OCI-LY7 (cell line): ENCODE results near the gene FAT4. TPM values are rescaled to one million over a fixed set of nuclear protein-coding genes. Genes with fewer than 3 reads are reported as not detected.

ENCODE experiments used
- BruUV-seq: library from RNA; stranded (reverse); fragments of 400-500 nt; replicated peaks from 2 replicates; lab custom pipeline; 2021; lab: Mats Ljungman, UMichigan
- CTCF ChIA-PET: fragments of 300-600 bp; sonication (Branson Sonifier 250); formaldehyde crosslinking; loops from one replicate; lab custom pipeline; 2022; ENCODE audit warnings: antibody characterized with exemption; ENCODE audit not compliant: unreplicated experiment; lab: Charles Lee
- POLR2A ChIA-PET: fragments of 300-600 bp; sonication (Branson Sonifier 250); formaldehyde crosslinking; loops from one replicate; lab custom pipeline; 2022; ENCODE audit warnings: antibody characterized with exemption; lab: Charles Lee
- DNase-seq: peaks from one replicate; pipeline ENCODE4 v3.0.0-alpha.2; 2015; ENCODE audit warnings: low spot score
- H2AFZ ChIP-seq: fragments of 200-600 bp; sonication (generic), shearing (Covaris generic); 2 replicates; pipeline ENCODE4 v1.6.1; 2014; ENCODE audit warnings: mild to moderate bottlenecking, antibody characterized with exemption, low read length, moderate library complexity
- H3K27ac ChIP-seq: fragments of 200-600 bp; sonication (generic); 2 replicates; pipeline ENCODE4 v1.5.1; 2014; ENCODE audit warnings: mixed run types, low read depth, mild to moderate bottlenecking, moderate library complexity, low read length, inconsistent platforms; ENCODE audit not compliant: poor library complexity, severe bottlenecking
- H3K36me3 ChIP-seq: fragments of 200-600 bp; sonication (generic); 2 replicates; pipeline ENCODE4 v1.6.1; 2014; ENCODE audit warnings: mild to moderate bottlenecking, antibody characterized with exemption, low read length, moderate library complexity, mixed read lengths; ENCODE audit not compliant: insufficient read depth
- H3K4me1 ChIP-seq: fragments of 200-600 bp; sonication (generic); 2 replicates; pipeline ENCODE4 v1.5.1; 2014; ENCODE audit warnings: mild to moderate bottlenecking, low read length; ENCODE audit not compliant: insufficient read depth, poor library complexity, severe bottlenecking
- H3K4me2 ChIP-seq: fragments of 200-600 bp; sonication (generic); 2 replicates; pipeline ENCODE4 v1.6.1; 2014; ENCODE audit warnings: mild to moderate bottlenecking, low read length
- H3K4me3 ChIP-seq: fragments of 200-600 bp; sonication (generic); 2 replicates; pipeline ENCODE4 v1.5.1; 2014; ENCODE audit warnings: mild to moderate bottlenecking, low read depth, low read length; ENCODE audit not compliant: poor library complexity, severe bottlenecking
- H3K79me2 ChIP-seq: fragments of 200-600 bp; sonication (generic); 2 replicates; pipeline ENCODE4 v1.6.1; 2016; ENCODE audit warnings: low read depth, mild to moderate bottlenecking, low read length, moderate library complexity, mixed read lengths; ENCODE audit not compliant: insufficient read depth
- H3K9me2 ChIP-seq: fragments of 200-600 bp; sonication (generic); 2 replicates; pipeline ENCODE4 v1.6.1; 2016; ENCODE audit warnings: mild to moderate bottlenecking, low read length, mixed read lengths; ENCODE audit not compliant: insufficient read depth
- H3K9me3 ChIP-seq: fragments of 200-600 bp; sonication (generic); 2 replicates; pipeline ENCODE4 v1.6.1; 2014; ENCODE audit warnings: mild to moderate bottlenecking, mixed run types, low read length, mixed read lengths
- H4K20me1 ChIP-seq: fragments of 200-600 bp; sonication (generic); 2 replicates; pipeline ENCODE4 v1.6.1; 2014; ENCODE audit warnings: mild to moderate bottlenecking, antibody characterized with exemption, low read length, moderate library complexity, mixed read lengths; ENCODE audit not compliant: insufficient read depth
- EZH2phosphoT487 ChIP-seq: fragments of 200-600 bp; sonication (generic); IDR thresholded peaks from 2 replicates; pipeline ENCODE4 v1.6.1; 2018; ENCODE audit warnings: low read depth, borderline replicate concordance, mild to moderate bottlenecking, mixed run types, antibody characterized with exemption, low read length, moderate library complexity, mixed read lengths
- intact Hi-C: fragments of 100-400 bp; cut with micrococcal nuclease; formaldehyde crosslinking; loops from one replicate; pipeline ENCODE4 v1.10.0; 2022; ENCODE audit not compliant: unreplicated experiment
- total RNA-seq, 2 experiments: library from RNA; depleted of rRNA in 1 of 2; stranded (reverse); fragments of >200 nt in 1 of 2; shearing (Covaris generic) in 1 of 2; gene quantifications; 2 replicates each; pipeline ENCODE4 v1.2.3, GENCODE V29; 2014 to 2022
- TF ChIP-seq, protein P1 (sequence below): fragments of 200-600 bp; sonication (generic); conservative IDR thresholded peaks from 2 replicates; pipeline ENCODE4 v1.5.1; 2014; ENCODE audit warnings: mild to moderate bottlenecking, antibody characterized with exemption, low read length, moderate library complexity, mixed read lengths

The FAT4 gene
- total RNA-seq, 2 experiments from 2014 or later, result not detected

DNA sequence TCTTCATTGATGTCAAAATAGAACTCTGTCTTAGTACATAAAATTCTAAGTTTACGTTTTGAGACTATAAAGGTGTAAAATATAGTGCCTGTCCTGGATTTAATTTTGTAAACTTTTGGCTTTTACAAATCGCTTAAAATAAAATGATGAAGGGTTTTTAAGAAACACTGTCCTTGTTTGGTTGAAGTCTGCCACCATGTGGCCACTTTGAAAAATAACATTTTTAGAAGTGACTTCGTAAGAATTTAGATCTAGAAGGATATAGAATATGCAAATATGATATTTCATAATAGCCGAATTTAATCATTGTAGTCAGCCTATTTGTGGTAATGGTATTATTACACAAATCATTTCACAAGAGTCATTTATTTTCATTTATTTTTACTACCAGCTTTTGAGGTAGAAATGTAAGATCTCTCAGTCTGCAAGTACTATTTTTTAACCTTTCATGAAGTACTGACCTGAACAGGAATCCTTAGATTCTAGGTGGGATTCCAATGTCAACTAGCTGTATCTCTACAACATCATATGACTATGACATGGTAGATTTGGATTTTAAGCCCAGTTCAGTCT lies 31.0 kb upstream of the FAT4 start:
- no peaks in the 10 kb centered on the region for H4K20me1 ChIP-seq
- intact Hi-C loops, result loop anchor here (5.0 kb wide), 1 partner anchor 951 kb away; no protein-coding TSS in a partner anchor
- BruUV-seq, result no TSS peak

DNA sequence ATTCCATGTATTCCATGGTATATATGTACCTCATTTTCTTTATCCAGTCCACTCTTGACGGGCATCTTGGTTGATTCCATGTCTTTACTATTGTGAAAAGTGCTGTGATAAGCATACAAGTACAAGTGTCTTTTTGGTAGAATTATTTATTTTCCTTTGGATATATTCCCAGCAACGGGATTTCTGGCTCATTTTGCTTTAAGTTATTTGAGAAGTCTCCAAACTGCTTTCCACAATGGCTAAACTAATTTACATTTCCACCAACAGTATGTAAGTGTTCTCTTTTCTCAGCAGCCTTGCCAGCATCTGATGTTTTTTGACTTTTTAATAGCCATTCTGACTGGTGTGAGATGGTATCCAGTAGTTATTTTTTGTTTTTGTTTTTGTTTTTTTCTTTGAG lies 17.6 kb upstream of the FAT4 start:
- Histone ChIP-seq H3K9me3 (no peaks in the 10 kb centered on the region), H3K36me3 (no peaks in the 10 kb centered on the region), H3K27ac (no peak overlapping the region), H3K9me2 (no peaks in the 10 kb centered on the region), H3K4me2 (no peak overlapping the region), H3K4me3 (no peak overlapping the region), H4K20me1 (no peaks in the 10 kb centered on the region), H3K79me2 (no peaks in the 10 kb centered on the region), H2AFZ (no peak overlapping the region), H3K4me1 (no peaks in the 10 kb centered on the region)
- intact Hi-C loops, result no loop called here
- TF ChIP-seq, protein P1, sequence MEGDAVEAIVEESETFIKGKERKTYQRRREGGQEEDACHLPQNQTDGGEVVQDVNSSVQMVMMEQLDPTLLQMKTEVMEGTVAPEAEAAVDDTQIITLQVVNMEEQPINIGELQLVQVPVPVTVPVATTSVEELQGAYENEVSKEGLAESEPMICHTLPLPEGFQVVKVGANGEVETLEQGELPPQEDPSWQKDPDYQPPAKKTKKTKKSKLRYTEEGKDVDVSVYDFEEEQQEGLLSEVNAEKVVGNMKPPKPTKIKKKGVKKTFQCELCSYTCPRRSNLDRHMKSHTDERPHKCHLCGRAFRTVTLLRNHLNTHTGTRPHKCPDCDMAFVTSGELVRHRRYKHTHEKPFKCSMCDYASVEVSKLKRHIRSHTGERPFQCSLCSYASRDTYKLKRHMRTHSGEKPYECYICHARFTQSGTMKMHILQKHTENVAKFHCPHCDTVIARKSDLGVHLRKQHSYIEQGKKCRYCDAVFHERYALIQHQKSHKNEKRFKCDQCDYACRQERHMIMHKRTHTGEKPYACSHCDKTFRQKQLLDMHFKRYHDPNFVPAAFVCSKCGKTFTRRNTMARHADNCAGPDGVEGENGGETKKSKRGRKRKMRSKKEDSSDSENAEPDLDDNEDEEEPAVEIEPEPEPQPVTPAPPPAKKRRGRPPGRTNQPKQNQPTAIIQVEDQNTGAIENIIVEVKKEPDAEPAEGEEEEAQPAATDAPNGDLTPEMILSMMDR, result no peak
- no peak for TF ChIP-seq EZH2phosphoT487
- ChIA-PET POLR2A (no interaction called here), CTCF (no interaction called here)
- no TSS peak for BruUV-seq
- DNase-seq, result no peak

More for the DNA sequence above, 31.0 kb upstream of the FAT4 start:
- ChIA-PET POLR2A (interaction anchor here (0.6 to 1.2 kb wide), 3 partner anchors 29 to 529 kb away, joined by 3 read pairs; no protein-coding TSS in a partner anchor), CTCF (no interaction called here)
- no peak overlapping the region for H3K4me2 ChIP-seq
- TF ChIP-seq EZH2phosphoT487, result no peak
- TF ChIP-seq, protein P1, result peak; percentile 85
- no peak overlapping the region for H3K4me3 ChIP-seq
- H3K36me3 ChIP-seq, result no peaks in the 10 kb centered on the region
- no peaks in the 10 kb centered on the region for H3K9me3 ChIP-seq
- peak; percentile 25 for DNase-seq
- H2AFZ ChIP-seq, result no peak overlapping the region
- no peaks in the 10 kb centered on the region for H3K9me2 ChIP-seq
- H3K27ac ChIP-seq, result no peak overlapping the region
- H3K79me2 ChIP-seq, result no peaks in the 10 kb centered on the region
- no peaks in the 10 kb centered on the region for H3K4me1 ChIP-seq

DNA sequence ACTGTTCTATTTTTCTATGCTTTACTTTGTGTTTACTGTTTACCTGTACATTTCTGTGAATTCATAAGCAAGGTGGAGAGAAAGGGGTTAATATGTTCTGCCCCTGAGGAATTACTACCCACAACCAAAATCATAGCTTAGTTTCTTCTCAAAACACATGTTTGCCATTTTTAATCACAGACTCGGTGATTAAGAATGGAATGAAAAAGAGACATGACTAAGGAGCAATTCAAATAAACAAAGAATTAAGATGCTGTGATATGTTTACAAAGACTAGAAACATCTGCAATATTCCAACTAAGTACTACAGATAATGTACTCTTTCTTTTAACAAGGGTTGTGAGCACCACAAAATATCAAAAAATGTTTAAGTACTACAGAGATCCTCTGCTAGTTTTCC lies 11.7 kb upstream of the FAT4 start:
- no peak overlapping the region for H3K4me2 ChIP-seq

More for the DNA sequence above, 11.7 kb upstream of the FAT4 start:
- no peaks in the 10 kb centered on the region for H3K4me1 ChIP-seq
- POLR2A ChIA-PET, result no interaction called here
- CTCF ChIA-PET, result no interaction called here
- no peaks in the 10 kb centered on the region for H3K79me2 ChIP-seq
- TF ChIP-seq, protein P1, result no peak
- TF ChIP-seq EZH2phosphoT487, result no peak
- no peak for DNase-seq
- no peaks in the 10 kb centered on the region for H3K9me3 ChIP-seq
- intact Hi-C loops, result no loop called here
- no peak overlapping the region for H2AFZ ChIP-seq
- no peaks in the 10 kb centered on the region; the same call in 1 of the 2 replicates for H4K20me1 ChIP-seq
- H3K9me2 ChIP-seq, result no peaks in the 10 kb centered on the region
- H3K27ac ChIP-seq, result no peak overlapping the region
- H3K4me3 ChIP-seq, result no peak overlapping the region
- BruUV-seq, result no TSS peak
- no peaks in the 10 kb centered on the region for H3K36me3 ChIP-seq
